ENCODE measurements around the gene KIAA1217. TPM values are rescaled to one million over a fixed set of nuclear protein-coding genes. Genes with fewer than 3 reads are reported as not detected.

The KIAA1217 gene
- total and polyA plus RNA-seq, 2 of the 8 experiments (the other 6 are each of a cell fraction or from before 2014, with no cell fraction given), result 4.5 to 15.6 TPM

DNA sequence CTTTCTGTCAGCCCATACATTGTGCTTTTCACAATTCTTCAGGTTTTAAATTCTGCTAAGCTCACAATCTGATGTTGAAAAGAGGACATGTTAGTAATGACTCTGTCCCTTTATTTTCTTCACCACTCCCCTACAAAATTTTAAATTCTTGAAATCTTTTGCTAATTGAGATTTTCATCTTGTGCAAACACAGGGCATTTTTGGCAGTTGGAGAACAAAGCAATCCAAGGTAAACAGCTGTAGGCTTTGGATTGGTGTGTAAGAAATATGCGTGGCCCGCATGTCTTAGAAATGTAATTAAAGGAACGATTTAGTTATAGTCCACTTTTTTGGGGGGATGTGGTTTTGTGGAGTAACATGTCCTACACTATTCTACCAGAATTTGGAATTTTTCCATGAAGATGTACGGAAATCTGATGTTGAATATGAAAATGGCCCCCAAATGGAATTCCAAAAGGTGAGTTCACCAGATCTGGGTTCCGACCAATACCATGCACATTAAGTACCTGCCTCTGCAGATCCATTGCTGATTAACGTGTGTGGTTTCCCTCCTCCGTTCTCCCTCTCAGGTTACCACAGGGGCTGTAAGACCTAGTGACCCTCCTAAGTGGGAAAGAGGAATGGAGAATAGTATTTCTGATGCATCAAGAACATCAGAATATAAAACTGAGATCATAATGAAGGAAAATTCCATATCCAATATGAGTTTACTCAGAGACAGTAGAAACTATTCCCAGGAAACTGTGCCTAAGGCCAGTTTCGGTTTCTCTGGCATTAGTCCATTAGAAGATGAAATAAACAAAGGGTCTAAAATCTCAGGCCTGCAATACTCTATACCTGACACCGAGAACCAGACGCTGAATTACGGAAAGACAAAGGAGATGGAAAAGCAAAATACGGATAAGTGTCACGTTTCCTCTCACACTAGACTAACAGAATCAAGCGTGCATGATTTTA is 333.7 kb downstream of the KIAA1217 start:
- Histone ChIP-seq H3K9ac (replicated peaks in 1 of 4; ENCODE audit: extremely low read depth in 1 of 4, low read depth in 3 of 4, low read length in 3 of 4) (no peak overlapping the region), H3K18ac (ENCODE audit: extremely low read depth, low read length) (no peak overlapping the region), H3K4ac (replicated peaks; ENCODE audit: insufficient read length, low read depth, low read length) (no peak overlapping the region), H4K5ac (ENCODE audit: insufficient read length, low read depth, low read length) (no peak overlapping the region), H3K56ac (replicated peaks; ENCODE audit: insufficient read length, low read depth, low read length) (no peak overlapping the region), H3K79me1 (ENCODE audit: low read depth, low read length) (no peaks in the 10 kb centered on the region), H4K91ac (replicated peaks; ENCODE audit: insufficient read length, low read length) (no peak overlapping the region), H2BK120ac (replicated peaks; ENCODE audit: low read depth, low read length) (no peak overlapping the region), H2AFZ (ENCODE audit: low read length) (no peak overlapping the region), H3K4me2 (ENCODE audit: insufficient read depth in 1 of 2, low read depth in 2 of 2, low read length in 2 of 2) (no peak overlapping the region), H2BK5ac (ENCODE audit: low read depth, low read length) (no peak overlapping the region), H2BK15ac (ENCODE audit: low read length) (no peak overlapping the region), H3K9me3 (ENCODE audit: insufficient read depth in 2 of 2, low read depth in 1 of 2, low read length in 1 of 2) (no peaks in the 10 kb centered on the region), H3K79me2 (ENCODE audit: control insufficient read depth in 1 of 2, insufficient read depth in 2 of 2, low read length in 2 of 2) (no peaks in the 10 kb centered on the region), H4K20me1 (replicated peaks in 1 of 2; ENCODE audit: control insufficient read depth in 1 of 2, insufficient read depth in 2 of 2, low read length in 2 of 2) (peaks cover 0 to 1% of the 10 kb centered on the region in 2 experiments), H3K4me1 (replicated peaks in 1 of 4; ENCODE audit: control insufficient read depth in 3 of 4, insufficient read depth in 4 of 4, low read length in 3 of 4) (no peaks in the 10 kb centered on the region), H2BK20ac (ENCODE audit: low read length) (no peak overlapping the region), H2AK5ac (ENCODE audit: low read depth, low read length) (no peak overlapping the region), H3K23me2 (ENCODE audit: low read depth, low read length) (no peaks in the 10 kb centered on the region), H3K4me3 (ENCODE audit: extremely low read depth in 1 of 4, insufficient read depth in 2 of 4, low read depth in 3 of 4, low read length in 4 of 4) (no peak overlapping the region), H2BK12ac (ENCODE audit: low read depth, low read length) (no peak overlapping the region), H3K14ac (ENCODE audit: insufficient read length) (no peak overlapping the region), H3K23ac (ENCODE audit: insufficient read length) (no peak overlapping the region), H4K8ac (ENCODE audit: extremely low read depth, insufficient read depth, low read length) (no peak overlapping the region), H3K36me3 (ENCODE audit: control insufficient read depth in 2 of 4, insufficient read depth in 4 of 4, low read length in 3 of 4) (peaks cover 0 to 4% (median 0%) of the 10 kb centered on the region in 4 experiments; a peak in 3 of 8 replicates), H3K27me3 (replicated peaks in 1 of 4; ENCODE audit: control insufficient read depth in 3 of 4, extremely low read depth in 1 of 4, insufficient read depth in 3 of 4, low read length in 3 of 4) (no peaks in the 10 kb centered on the region), H3K27ac (ENCODE audit: low read depth, low read length) (no peak overlapping the region)
- FAIRE-seq (no peak), DNase-seq (ENCODE audit: low read depth in 1 of 2, low spot score in 2 of 2) (no peak)
- ChIA-PET CTCF (ENCODE audit: partially characterized antibody) (interaction anchor here (0.7 to 1.4 kb wide), 3 partner anchors 10 to 75 kb away, joined by 3 to 6 read pairs (median 4); no protein-coding TSS in a partner anchor), POLR2A (ENCODE audit: partially characterized antibody) (interaction anchor here (1.6 kb wide), 1 partner anchor 10 kb away, joined by 3 read pairs; no protein-coding TSS in a partner anchor)
- WGBS, 2 experiments (ENCODE audit: extremely low coverage in 1 of 2, insufficient coverage in 1 of 2, insufficient read length in 1 of 2, insufficient replicate concordance in 2 of 2, low coverage in 1 of 2, low lambda C conversion rate in 2 of 2, missing lambda C conversion rate in 1 of 2), result 94% methylated on average over 14 of the region's 14 CpGs; no CpG with 5 or more reads in 1 of the 2 experiments
- TF ChIP-seq, protein P1, sequence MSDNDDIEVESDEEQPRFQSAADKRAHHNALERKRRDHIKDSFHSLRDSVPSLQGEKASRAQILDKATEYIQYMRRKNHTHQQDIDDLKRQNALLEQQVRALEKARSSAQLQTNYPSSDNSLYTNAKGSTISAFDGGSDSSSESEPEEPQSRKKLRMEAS (IDR thresholded peaks at IDR 0.05), result no peak
- TF ChIP-seq SP4 (IDR thresholded peaks at IDR 0.05; ENCODE audit: low read length) (no peak), JUND (IDR thresholded peaks at IDR 0.05; ENCODE audit: low read length) (no peak), CTBP2 (IDR thresholded peaks at IDR 0.05; ENCODE audit: borderline replicate concordance, insufficient read depth, insufficient read length, low read length) (no peak), TAF1 (IDR thresholded peaks at IDR 0.05; ENCODE audit: low read depth, low read length) (no peak), SP1 (IDR thresholded peaks at IDR 0.05; ENCODE audit: low read depth, low read length) (no peak), POLR2A (IDR thresholded peaks at IDR 0.05; ENCODE audit: control extremely low read depth in 1 of 2, low read depth in 2 of 2, low read length in 2 of 2) (no peak), FOSL1 (IDR thresholded peaks at IDR 0.05; ENCODE audit: insufficient read depth, low read depth, low read length) (no peak), RXRA (IDR thresholded peaks at IDR 0.05; ENCODE audit: insufficient read depth, low read depth, low read length) (no peak), SIX5 (IDR thresholded peaks at IDR 0.05; ENCODE audit: low read depth, low read length) (no peak), TBP (IDR thresholded peaks at IDR 0.05; ENCODE audit: low read depth, low read length) (no peak), TEAD4 (IDR thresholded peaks at IDR 0.05; ENCODE audit: low read depth, low read length) (no peak)

Data from H1 (cell line).